Endothelial cell of umbilical vein (primary cell): Measurements from ENCODE around the gene SP6. TPM values are rescaled to one million over a fixed set of nuclear protein-coding genes. Genes with fewer than 3 reads are reported as not detected.

Source experiments
- BruUV-seq: library from RNA; stranded (reverse); fragments of 400-500 nt; replicated peaks from 2 replicates; lab custom pipeline; 2021; lab: Mats Ljungman, UMichigan
- CTCF ChIA-PET: fragments of 300-600, 350-600 bp; sonication (Branson Sonifier 250); formaldehyde crosslinking; loops from one replicate; lab custom pipeline; 2021; ENCODE audit warnings: antibody characterized with exemption, inconsistent platforms; lab: Charles Lee
- POLR2A ChIA-PET: fragments of 300-600, 350-600 bp; sonication (Branson Sonifier 250); formaldehyde crosslinking; loops from one replicate; lab custom pipeline; 2021; ENCODE audit warnings: antibody characterized with exemption, inconsistent platforms; lab: Charles Lee
- DNase-seq: peaks from one replicate; pipeline ENCODE4 v3.0.0-alpha.2; 2011; ENCODE audit warnings: low read depth, low spot score
- FAIRE-seq: peaks from 2 replicates; lab custom pipeline; 2011; peaks lifted over from hg19 to GRCh38; lab: Jason Lieb, UNC
- H2AFZ ChIP-seq: 2 replicates; pipeline ENCODE4 v1.6.0; 2012; ENCODE audit warnings: low read depth, low read length, control low read depth, inconsistent platforms
- H3K27ac ChIP-seq: 2 replicates; pipeline ENCODE4 v1.5.1; 2011; ENCODE audit warnings: low read depth, mild to moderate bottlenecking, control low read depth, low read length, moderate library complexity; ENCODE audit not compliant: insufficient read depth
- H3K27me3 ChIP-seq, 2 experiments: 2 replicates each; pipeline versions ENCODE4 v1.6.0 to v1.6.1; 2011; ENCODE audit warnings: low read length in 2 of 2, mixed read lengths in 1 of 2; ENCODE audit not compliant: control insufficient read depth in 2 of 2, insufficient read depth in 2 of 2
- H3K36me3 ChIP-seq, 2 experiments: 2 replicates in 1 of 2; 3 replicates in 1 of 2; pipeline ENCODE4 v1.5.1; 2011; ENCODE audit warnings: low read length in 2 of 2, mild to moderate bottlenecking in 1 of 2, moderate library complexity in 1 of 2; ENCODE audit not compliant: control insufficient read depth in 2 of 2, insufficient read depth in 2 of 2; ENCODE audit errors: extremely low read depth in 1 of 2
- H3K4me1 ChIP-seq: 3 replicates; pipeline ENCODE4 v1.5.1; 2011; ENCODE audit warnings: mild to moderate bottlenecking, low read length; ENCODE audit not compliant: control insufficient read depth, insufficient read depth; ENCODE audit errors: extremely low read depth
- H3K4me2 ChIP-seq: 2 replicates; pipeline ENCODE4 v1.6.1; 2011; ENCODE audit warnings: low read length, control low read depth, mixed read lengths; ENCODE audit not compliant: insufficient read depth
- H3K4me3 ChIP-seq, 3 experiments: fragments of 200-600 bp in 1 of 3; sonication (generic), shearing (Covaris generic) in 1 of 3; replicated peaks in 1 of 3; 2 replicates each; pipeline ENCODE4 v1.5.1; 2011 to 2016; ENCODE audit warnings: control low read depth in 3 of 3, low read length in 3 of 3, mild to moderate bottlenecking in 2 of 3, inconsistent platforms in 1 of 3, low read depth in 1 of 3, moderate library complexity in 1 of 3; ENCODE audit not compliant: insufficient read depth in 1 of 3
- H3K79me2 ChIP-seq: 2 replicates; pipeline ENCODE4 v1.6.0; 2012; ENCODE audit warnings: low read length, inconsistent platforms; ENCODE audit not compliant: control insufficient read depth, insufficient read depth
- H3K9ac ChIP-seq: replicated peaks from 2 replicates; pipeline ENCODE3; 2011; ENCODE audit warnings: low read length, control low read depth; ENCODE audit not compliant: insufficient read depth; ENCODE audit errors: extremely low read depth
- H3K9me1 ChIP-seq: replicated peaks from 3 replicates; pipeline ENCODE4 v1.6.0; 2011; ENCODE audit warnings: mild to moderate bottlenecking, low read length; ENCODE audit not compliant: control insufficient read depth, insufficient read depth; ENCODE audit errors: extremely low read depth
- H3K9me3 ChIP-seq: replicated peaks from 2 replicates; pipeline ENCODE4 v1.5.1; 2012; ENCODE audit warnings: low read length, inconsistent platforms; ENCODE audit not compliant: control insufficient read depth, insufficient read depth
- H4K20me1 ChIP-seq: replicated peaks from 2 replicates; pipeline ENCODE3; 2011; ENCODE audit warnings: mild to moderate bottlenecking, low read length; ENCODE audit not compliant: control insufficient read depth, insufficient read depth; ENCODE audit errors: extremely low read depth
- FOS ChIP-seq: IDR thresholded peaks from 2 replicates; pipeline ENCODE4 v1.6.1; 2011; ENCODE audit warnings: mild to moderate bottlenecking, low read length, moderate library complexity, borderline replicate concordance; ENCODE audit not compliant: insufficient read depth
- JUN ChIP-seq: IDR thresholded peaks from 2 replicates; pipeline ENCODE4 v1.6.1; 2011; ENCODE audit warnings: borderline replicate concordance, low read depth; ENCODE audit not compliant: insufficient read length, insufficient read depth
- MYC ChIP-seq: IDR thresholded peaks from one replicate; pipeline ENCODE4 v1.6.1; 2011; ENCODE audit warnings: mild to moderate bottlenecking, low read depth, low read length
- POLR2A ChIP-seq: IDR thresholded peaks from 2 replicates; pipeline ENCODE4 v1.6.1; 2012; ENCODE audit warnings: low read depth, mild to moderate bottlenecking, control low read depth, low read length
- dilution Hi-C: fragments of 300-500 bp; cut with MboI; formaldehyde crosslinking; loops from one replicate; pipeline ENCODE4 v1.15.0; 2019; ENCODE audit warnings: low sequenced_read_pairs; ENCODE audit not compliant: extremely low pct_ligation_motif_present
- intact Hi-C: fragments of 100-400 bp; cut with micrococcal nuclease; formaldehyde crosslinking; loops from one replicate; pipeline ENCODE4 v1.10.0; 2022
- polyA plus RNA-seq, 4 experiments: library from polyadenylated mRNA; depleted of rRNA in 3 of 4; stranded (reverse) in 3 of 4; unstranded in 1 of 4; fragments of >200 nt; gene quantifications; 2 replicates each; pipeline versions ENCODE4 v1.2.1 to v1.2.3, GENCODE V29; 2011 to 2012; ENCODE audit warnings: missing spikeins in 1 of 4
- total RNA-seq: library from RNA; stranded (reverse); gene quantifications from 2 replicates; pipeline ENCODE4 v1.2.3, GENCODE V29; 2021
- TF ChIP-seq, protein P1 (sequence below): IDR thresholded peaks from 2 replicates; pipeline ENCODE4 v1.6.1; 2011; ENCODE audit not compliant: insufficient read depth, insufficient read length
- TF ChIP-seq, protein P2 (sequence below), 2 donors: IDR thresholded peaks; 1 replicate in 1 of 2; 2 replicates in 1 of 2; pipeline ENCODE4 v1.5.1; 2011; ENCODE audit warnings: low read length in 2 of 2, mild to moderate bottlenecking in 2 of 2, moderate library complexity in 2 of 2, control low read depth in 1 of 2, inconsistent platforms in 1 of 2, low read depth in 1 of 2; ENCODE audit not compliant: insufficient read depth in 1 of 2; ENCODE audit errors: extremely low read depth in 1 of 2

The SP6 gene
- total and polyA plus RNA-seq, 2 donors (not counting 3 experiments of a cell fraction or from before 2014, with no cell fraction given): 0.11 to 1.3 TPM

DNA sequence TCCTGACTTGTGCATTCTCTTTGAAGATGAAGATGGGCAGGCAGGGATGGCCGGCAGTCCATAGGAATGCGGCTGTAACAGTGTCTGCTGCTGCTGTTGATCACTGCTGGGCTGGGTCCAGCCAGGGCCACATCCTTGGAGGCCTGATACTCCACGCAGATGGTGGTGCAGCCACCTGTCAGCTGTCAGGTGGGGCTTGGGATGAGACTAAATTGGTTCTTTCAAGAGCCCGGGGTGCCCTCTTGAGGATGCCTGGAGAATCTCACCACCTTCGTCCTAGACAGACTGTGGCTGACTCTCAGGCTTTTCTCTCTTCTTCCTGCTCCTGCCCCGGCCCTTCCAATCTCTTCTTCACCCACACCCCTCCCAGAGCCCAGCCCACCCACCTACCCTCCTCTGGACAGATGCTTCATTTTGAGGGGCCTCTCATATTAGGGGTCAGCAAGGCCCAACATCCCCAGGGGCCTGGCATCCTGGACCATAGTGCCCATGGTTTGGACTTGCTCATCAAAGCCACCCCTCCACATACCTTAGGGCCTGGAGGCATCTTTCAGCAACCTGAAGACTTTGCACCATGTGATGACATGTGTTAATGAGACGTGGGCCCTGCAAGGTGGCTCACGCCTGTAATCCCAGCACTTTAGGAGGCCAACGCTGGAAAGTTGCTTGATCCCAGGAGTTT, 48.5 kb downstream of the SP6 start:
- FAIRE-seq: peak; percentile 82
- no peaks in the 10 kb centered on the region for H4K20me1 ChIP-seq
- H3K27ac ChIP-seq: no peak overlapping the region
- no peaks in the 10 kb centered on the region for H3K79me2 ChIP-seq
- intact Hi-C loops: loop anchor here (1.0 to 5.0 kb wide), 3 partner anchors 26 to 140 kb away; no protein-coding TSS in a partner anchor
- no peaks in the 10 kb centered on the region for H3K9me1 ChIP-seq
- DNase-seq: peak; percentile 36
- CTCF ChIA-PET: interaction anchor here (1.0 to 2.2 kb wide), 3 partner anchors 24 to 139 kb away, joined by 3 to 10 read pairs (median 3); no protein-coding TSS in a partner anchor
- TF ChIP-seq, protein P1, sequence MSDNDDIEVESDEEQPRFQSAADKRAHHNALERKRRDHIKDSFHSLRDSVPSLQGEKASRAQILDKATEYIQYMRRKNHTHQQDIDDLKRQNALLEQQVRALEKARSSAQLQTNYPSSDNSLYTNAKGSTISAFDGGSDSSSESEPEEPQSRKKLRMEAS: no peak
- TF ChIP-seq, protein P2, sequence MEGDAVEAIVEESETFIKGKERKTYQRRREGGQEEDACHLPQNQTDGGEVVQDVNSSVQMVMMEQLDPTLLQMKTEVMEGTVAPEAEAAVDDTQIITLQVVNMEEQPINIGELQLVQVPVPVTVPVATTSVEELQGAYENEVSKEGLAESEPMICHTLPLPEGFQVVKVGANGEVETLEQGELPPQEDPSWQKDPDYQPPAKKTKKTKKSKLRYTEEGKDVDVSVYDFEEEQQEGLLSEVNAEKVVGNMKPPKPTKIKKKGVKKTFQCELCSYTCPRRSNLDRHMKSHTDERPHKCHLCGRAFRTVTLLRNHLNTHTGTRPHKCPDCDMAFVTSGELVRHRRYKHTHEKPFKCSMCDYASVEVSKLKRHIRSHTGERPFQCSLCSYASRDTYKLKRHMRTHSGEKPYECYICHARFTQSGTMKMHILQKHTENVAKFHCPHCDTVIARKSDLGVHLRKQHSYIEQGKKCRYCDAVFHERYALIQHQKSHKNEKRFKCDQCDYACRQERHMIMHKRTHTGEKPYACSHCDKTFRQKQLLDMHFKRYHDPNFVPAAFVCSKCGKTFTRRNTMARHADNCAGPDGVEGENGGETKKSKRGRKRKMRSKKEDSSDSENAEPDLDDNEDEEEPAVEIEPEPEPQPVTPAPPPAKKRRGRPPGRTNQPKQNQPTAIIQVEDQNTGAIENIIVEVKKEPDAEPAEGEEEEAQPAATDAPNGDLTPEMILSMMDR (IDR thresholded peaks at IDR 0.05; ENCODE audit: extremely low read depth in 1 of 2, insufficient read depth in 1 of 2, low read depth in 1 of 2, low read length in 2 of 2): peak; percentile 47 to 71
- dilution Hi-C loops: no loop called here
- BruUV-seq: no TSS peak
- H3K9me3 ChIP-seq: no peaks in the 10 kb centered on the region
- no peak overlapping the region for H3K4me3 ChIP-seq
- no peak overlapping the region for H2AFZ ChIP-seq
- H3K36me3 ChIP-seq: peaks cover 0 to 6% of the 10 kb centered on the region in 2 experiments
- H3K4me1 ChIP-seq: no peaks in the 10 kb centered on the region
- H3K4me2 ChIP-seq: no peak overlapping the region
- POLR2A ChIA-PET: no interaction called here
- no peak overlapping the region for H3K9ac ChIP-seq
- H3K27me3 ChIP-seq: peaks cover 0 to 2% of the 10 kb centered on the region in 2 experiments

DNA sequence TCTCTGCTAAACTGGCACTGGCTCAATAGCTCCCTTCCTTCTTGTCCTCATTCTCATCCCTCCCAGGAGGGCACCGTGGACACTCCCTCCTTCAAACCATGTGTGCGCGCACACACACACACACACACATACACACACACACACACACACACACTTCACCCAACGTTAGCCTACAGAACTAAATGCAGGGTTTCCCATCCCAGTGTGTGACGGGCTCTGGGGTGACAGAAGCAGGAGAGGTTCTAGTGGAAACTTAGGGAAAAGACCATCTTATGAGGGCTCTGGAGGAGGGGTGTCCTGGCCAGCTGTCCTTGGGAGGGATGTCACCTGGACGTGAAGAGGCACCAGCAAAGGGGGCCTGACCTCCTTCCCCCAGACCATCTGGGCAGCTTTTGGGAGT, 49.1 kb downstream of the SP6 start:
- FAIRE-seq (no peak), DNase-seq (no peak)
- ChIA-PET POLR2A (no interaction called here), CTCF (interaction anchor here (1.2 to 2.2 kb wide), 5 partner anchors 8 to 138 kb away, joined by 3 to 10 read pairs (median 5); no protein-coding TSS in a partner anchor)
- Histone ChIP-seq H3K36me3 (peaks cover 0 to 4% of the 10 kb centered on the region in 2 experiments), H3K4me3 (no peak overlapping the region), H3K9me1 (no peaks in the 10 kb centered on the region), H3K4me1 (no peaks in the 10 kb centered on the region), H3K79me2 (no peaks in the 10 kb centered on the region), H3K27ac (no peak overlapping the region), H3K9ac (no peak overlapping the region), H3K4me2 (no peak overlapping the region), H4K20me1 (no peaks in the 10 kb centered on the region), H3K27me3 (peaks cover 0 to 2% of the 10 kb centered on the region in 2 experiments), H3K9me3 (no peaks in the 10 kb centered on the region), H2AFZ (no peak overlapping the region)
- TF ChIP-seq POLR2A (no peak), FOS (no peak), JUN (no peak), MYC (no peak)
- TF ChIP-seq, protein P1: no peak
- TF ChIP-seq, protein P2 (IDR thresholded peaks at IDR 0.05; ENCODE audit: extremely low read depth in 1 of 2, insufficient read depth in 1 of 2, low read depth in 1 of 2, low read length in 2 of 2): no peak
- no TSS peak for BruUV-seq
- dilution Hi-C loops (no loop called here), intact Hi-C loops (loop anchor here (1.0 to 5.0 kb wide), 3 partner anchors 26 to 140 kb away; no protein-coding TSS in a partner anchor)
